ENCODE data around the gene SAMSN1.

- TF ChIP-seq, protein P1, sequence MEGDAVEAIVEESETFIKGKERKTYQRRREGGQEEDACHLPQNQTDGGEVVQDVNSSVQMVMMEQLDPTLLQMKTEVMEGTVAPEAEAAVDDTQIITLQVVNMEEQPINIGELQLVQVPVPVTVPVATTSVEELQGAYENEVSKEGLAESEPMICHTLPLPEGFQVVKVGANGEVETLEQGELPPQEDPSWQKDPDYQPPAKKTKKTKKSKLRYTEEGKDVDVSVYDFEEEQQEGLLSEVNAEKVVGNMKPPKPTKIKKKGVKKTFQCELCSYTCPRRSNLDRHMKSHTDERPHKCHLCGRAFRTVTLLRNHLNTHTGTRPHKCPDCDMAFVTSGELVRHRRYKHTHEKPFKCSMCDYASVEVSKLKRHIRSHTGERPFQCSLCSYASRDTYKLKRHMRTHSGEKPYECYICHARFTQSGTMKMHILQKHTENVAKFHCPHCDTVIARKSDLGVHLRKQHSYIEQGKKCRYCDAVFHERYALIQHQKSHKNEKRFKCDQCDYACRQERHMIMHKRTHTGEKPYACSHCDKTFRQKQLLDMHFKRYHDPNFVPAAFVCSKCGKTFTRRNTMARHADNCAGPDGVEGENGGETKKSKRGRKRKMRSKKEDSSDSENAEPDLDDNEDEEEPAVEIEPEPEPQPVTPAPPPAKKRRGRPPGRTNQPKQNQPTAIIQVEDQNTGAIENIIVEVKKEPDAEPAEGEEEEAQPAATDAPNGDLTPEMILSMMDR (IDR thresholded peaks at IDR 0.05), result no peak
- TF ChIP-seq POLR2A (IDR thresholded peaks at IDR 0.05), result no peak
Observed at GRCh38 chr21:14566894-14567293, 20.8 kb upstream of the SAMSN1 start.
